HPDE6-E6E7 (cell line): ENCODE data around the gene STARD3.

ENCODE experiments used
- DNase-seq: peaks from one replicate; pipeline ENCODE4 v3.0.0; 2011; ENCODE audit warnings: missing footprints; ENCODE audit errors: extremely low spot score

The STARD3 gene

DNA sequence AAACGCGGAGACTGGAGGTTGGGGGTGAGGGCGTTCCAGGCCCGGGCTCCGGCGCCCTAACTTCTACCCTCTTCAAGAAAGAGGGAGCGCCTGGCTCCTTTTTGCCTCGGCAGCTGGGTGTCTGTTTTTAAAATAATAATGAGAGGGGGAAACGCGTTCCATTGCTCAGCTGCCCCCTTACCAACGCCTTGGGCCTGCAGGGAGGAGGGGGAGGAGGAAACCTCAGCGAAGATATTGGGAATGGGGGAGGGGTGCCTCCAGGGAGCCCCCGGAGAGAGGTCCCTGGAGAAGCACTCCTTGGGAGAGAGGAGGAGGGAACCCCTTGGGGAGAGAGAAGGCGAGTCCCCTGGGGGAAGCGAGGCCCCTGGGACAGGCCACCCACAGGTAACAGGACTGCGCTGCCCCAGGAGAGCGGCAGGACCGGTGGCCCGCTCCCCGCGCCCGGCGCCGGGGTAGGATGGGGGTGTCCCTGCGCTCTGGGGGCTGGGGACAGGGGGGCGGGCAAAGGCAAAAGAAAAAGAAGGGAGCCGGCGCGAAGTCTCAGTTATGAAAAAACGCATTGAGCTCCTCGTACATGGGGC, 31.9 kb upstream of the STARD3 start:
- DNase-seq = no peak

DNA sequence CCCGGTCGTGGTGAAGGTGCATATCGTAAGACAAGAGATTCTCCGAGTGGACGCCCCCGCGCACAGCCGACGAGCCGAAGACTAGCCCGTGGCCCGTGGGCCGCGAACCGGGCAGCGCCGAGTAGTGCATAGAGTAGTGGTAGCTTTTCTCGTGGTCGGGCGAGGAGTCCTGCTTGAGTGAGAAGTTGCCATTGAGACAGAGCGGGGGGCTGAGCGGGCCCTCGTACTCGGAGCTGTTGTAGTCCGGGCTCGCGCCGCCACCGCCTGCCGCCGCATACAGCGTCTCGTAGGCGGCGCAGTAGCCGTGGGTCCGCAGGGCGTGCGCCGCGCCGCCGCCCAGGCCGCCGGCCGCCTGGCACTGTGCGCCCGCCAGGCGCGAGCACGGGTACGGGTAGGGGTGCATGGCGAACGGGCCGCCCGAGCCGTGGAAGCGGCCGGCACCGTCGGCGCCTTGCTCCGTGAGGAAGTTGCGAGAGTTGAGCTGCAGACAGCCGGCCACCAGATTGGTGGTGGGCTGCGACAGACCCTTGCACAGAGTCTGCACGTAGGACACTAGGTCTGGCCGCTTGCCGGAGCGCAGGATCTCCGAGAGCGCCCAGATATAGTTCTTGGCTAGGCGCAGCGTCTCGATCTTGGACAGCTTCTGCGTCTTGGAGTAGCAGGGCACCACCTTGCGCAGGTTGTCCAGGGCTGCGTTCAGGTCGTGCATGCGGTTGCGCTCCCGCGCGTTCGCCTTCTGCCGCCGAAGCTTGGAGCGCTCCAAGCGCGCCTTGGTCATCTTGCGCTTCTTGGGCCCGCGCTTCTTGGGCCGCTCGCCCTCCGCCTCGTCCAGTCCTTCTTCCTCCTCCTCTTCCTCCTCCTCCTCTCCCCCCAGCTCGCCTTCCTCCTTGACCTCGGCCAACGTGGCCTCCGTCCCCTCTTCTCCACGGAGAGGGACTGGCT, 31.2 kb upstream of the STARD3 start:
- DNase-seq = no peak

DNA sequence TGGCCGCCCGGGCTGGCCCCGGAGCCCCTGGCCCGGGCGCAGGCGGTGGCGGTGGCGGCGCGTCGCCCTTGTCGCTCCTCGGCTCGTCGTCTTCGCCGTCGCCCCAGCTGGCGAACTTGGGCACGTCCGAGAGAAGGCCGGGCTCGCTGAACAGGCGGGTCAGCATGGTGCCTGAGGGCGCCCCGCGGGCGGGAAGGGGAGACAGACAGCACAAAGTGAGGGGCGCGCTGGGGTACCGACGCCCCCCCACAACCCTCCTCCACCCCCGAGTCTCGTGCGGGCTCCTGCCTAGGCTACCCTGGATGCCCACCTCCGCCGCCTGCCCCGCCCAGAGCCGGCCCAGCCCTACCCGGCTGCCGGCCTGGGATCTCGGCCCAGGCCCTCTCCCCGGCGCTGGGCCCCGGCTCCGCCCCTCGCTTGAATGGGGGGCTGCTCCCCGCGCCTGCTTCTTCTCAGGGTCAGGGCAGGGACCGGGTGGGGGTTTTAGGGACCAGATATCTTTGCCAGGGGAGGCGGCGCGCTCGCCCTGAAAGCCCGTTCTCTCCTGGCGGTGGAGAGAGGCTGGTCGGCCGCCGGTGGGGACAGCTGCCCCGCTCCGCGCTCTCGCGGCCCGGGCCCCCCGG, 30.4 kb upstream of the STARD3 start:
- DNase-seq = no peak

DNA sequence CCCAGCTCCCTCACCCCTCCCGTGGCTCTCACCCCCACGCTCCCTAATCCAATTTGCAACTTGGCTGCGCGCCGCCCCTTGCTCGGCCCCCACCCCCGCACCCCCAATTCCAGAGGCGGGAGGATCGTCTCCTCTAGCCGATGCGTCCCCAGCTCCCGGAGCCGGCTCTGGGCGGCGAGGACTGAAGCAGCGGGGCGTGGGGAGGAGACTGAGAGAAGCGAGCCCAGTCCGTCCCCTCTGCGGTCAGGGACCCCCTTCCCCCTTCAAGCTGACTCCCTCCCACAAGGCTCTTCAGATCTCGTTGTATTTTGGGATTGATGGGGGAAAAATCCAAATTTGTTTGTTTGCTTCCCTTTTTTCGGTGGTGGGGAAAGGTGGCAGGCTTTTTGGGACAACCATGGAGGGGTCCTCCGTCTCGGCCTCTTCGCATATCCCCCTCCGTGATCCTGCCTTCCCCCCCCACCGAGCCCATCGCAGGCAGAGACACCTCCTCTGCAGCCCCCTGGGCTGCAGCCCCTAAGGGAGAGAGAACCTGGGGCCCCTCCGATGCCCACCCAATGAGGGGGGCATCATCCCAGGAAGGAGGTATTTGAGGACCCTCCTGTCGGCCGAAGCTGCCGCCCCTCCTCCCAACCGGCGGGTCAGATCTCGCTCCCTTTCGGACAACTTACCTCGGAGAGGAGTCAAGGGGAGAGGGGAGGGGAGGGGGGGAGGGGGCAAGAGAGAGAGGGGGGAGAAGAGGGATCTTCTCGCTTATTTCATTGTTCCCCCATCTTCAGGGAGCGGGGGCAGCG, 29.7 kb upstream of the STARD3 start:
- no peak for DNase-seq

DNA sequence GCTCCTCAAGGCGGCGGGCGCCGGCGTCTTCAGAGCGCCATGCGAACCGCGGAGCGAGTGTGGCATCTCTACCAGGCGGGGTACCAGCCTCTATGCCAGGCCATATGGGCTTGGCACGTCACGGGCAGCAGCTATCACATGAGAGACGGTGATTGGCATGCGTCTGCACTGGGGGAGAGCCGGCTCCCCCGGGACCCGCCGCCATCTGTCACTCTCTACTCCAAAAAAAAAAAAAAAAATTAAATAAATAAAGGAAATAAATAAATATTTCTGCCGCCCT, 29.2 kb upstream of the STARD3 start, which contains the start of gene NEUROD2:
Gene NEUROD2 (minus strand): TSS at position 70 of the 280 bp plus-strand sequence. CDS start 1,321 bp downstream, outside the sequence.
- DNase-seq = no peak

DNA sequence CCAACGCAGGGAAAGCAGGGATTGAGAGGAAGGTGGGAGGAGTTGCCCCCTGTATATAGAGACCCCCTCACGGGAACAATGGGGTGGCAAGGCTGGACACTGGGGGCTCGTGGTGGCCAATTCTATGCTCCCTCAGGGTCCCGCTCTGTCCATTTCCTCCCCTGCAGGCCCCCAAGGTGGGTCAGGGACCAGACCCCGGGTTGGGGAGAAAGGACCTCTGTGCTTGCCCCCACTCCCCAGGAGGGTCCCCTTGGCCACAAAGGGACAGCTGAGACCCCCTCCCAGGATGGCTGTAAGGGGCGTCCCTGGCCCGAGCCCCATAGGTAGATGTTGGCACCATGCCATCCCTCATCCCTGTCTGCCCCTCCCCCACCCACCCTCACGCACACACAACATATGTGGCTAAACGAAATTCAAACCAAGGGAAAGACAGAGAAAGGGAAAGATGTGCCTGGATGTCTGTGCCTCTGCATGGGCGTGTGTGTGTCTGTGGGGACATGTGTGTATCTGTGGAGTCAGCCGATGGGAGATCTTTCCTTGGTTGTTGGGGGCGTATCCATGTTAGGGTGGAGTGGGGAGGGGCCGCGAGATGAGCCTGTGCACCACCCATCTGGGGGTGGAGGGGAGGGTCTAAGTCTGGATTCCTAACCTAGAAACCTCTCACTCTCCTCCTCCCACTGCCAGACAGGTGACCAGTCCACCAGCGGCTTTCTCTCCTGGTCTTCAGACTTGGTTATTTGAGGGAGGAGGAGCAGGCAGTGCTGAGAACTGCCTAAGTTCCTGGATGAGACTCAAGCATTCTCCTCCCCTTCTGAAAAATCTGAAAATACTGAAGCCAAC, 28.6 kb upstream of the STARD3 start:
- no peak for DNase-seq

DNA sequence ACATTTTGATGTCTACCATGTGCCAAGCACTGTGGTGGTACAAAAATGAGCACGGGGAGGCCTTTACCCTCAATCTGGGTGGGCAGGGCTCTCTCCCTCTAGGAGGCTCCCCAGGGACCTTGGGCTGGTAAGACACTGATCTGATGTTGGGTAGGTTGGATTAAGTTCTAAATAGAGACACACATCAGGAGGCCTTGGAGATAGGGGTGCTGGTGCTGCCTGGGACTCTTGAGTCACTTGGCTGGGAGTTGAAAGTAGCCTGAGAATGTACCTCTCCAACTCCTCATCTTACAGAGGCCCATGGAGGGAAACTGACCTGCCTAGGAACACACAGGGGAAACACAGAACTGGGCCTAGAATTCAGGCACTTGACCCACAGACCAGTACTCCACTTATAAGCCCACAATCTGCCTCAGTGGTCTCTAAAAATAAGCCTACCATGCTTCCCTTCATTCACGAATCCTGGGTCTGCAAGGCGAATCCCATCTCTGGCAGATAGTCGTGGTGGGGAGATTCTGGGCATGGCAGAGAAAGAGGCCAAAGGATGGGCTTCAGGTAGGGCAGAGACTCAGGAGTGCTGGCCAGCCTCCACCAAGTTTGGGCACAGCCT, 27.4 kb upstream of the STARD3 start:
- DNase-seq = no peak

DNA sequence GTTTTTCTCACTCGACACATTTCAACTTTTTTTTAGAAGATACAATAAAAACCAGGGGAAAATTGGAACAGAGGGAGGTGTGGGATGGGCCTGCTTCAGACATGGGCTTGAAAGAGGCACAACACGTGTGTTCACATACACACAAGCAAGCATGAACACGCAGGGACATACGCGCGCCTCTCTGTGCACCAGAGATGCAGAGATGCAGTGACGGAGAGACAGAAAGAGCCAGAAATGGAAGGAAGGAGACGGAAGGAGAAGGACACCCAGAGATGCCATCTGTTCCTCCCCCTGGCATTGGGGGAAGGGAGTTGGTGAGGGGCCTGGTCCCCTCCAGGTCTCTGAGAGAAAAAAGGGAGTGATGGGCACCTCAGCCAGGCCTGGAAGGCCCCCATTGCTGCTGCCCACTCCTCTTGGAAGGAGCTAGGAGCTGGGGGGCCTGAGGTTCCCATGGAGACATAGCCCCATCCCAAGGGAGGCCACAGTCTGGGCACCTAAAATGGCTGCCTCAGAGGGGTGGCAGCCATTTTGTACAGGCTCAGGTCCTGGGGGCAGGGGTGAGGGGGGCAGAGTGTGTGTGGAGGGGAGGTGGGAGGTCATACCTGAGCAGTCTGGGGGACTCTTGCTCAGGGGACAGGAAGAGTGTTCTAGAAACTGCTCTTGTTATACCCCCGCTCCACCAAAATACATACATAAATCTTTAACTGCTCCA, 25.4 kb upstream of the STARD3 start:
- DNase-seq = no peak

DNA sequence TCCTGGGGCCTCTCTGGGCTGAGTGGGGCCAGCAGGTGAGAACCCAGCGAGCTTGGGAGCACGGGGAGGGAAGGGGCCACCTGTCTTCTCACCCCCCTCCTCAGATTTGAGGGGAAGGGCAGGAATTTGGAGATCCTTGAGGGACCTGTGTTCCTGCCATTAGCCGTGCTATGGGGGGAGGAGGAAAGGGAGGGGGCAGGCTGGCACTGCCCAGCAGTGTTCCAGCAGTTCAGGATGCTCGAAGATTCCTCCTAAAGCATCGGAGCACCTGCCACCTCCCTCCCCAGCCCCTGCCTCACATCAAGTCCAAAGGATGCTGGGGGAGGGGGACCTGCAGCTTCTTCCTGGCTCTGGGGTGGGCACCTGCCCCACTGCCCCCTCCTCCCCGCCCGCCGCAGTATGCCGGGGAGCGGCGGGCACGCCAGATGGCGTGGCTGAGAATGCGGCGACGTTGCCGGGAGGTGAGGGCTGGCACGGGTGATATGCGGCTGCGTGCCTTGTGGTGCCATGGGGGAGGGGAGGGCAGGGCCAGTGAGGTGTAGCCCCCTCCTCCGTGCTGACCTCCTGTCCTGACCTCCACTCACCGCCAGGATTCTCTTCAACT, 24.6 kb upstream of the STARD3 start:
- DNase-seq = no peak

DNA sequence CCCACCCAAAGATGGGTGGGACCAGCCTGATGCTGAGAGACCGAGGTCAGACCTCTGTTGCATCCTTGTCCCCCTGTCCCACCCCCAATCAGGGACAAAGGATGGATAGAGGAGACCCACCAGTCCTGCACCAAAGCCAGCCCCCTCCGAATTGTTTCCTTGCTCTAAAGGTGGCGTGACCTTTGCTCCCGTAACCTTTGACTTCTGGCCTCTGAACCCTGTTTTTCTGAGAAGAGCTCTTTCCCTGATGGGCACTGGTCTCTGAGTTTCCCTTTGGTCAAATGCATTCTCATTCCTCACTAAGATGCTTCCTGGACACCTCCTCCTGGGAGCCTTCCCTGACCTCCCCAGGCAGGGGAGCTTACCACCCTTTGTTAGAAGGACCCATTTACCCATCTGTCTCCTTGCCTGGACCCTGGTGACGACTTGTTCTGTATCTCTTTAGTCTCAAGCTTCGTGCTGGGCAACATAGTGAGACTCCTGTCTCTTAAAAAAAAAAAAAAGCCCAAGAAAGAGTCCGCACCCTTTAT, 23.9 kb upstream of the STARD3 start:
- no peak for DNase-seq

DNA sequence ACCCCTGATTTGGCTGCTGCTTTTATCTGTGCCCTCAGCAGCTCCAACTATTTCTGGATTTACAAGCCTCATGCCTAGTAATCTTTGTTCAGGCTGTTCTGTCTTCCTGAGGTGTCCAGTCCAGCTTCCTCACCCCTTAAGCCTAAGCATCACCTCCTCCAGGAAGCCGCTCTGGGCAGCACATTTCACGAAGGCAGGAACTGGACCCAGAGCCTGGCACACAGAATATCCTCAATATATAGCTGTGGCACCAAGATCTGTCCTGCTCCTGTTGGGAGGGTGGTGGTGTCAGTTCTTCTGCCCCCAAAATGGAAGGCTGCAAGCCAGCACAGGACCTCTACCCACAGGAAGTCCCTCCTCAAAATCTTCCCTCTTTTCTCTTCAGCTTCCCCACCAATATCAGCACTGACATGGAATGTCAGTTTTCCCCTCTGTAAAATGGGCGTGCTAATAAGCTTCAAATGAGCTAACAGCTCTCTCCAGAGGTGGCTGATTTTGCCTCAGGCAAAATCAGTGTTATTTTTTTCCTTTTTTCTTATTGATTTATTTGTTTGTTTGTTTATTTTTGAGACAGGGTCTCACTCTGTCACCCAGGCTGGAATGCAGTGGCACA, 22.3 kb upstream of the STARD3 start:
- DNase-seq = no peak

DNA sequence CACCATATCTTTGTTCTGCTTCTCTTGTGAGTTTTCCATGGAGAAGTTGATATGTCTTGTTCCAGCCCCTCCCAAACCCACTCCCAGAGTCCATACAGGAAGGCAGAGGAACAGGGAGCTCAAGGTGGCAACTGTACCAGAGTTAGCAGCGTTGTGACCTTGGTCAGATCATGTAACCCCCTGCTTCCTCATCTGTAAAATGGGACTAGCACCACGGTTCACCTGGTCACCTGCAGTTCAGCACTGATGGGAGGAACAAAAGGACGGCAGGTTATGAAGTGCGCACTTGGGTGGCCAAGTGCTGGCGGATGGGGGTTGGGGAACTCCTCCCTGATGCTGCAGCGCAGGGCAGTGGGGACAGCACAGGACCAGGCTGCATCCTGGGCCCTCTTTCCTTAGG, 21.5 kb upstream of the STARD3 start:
- DNase-seq = no peak

DNA sequence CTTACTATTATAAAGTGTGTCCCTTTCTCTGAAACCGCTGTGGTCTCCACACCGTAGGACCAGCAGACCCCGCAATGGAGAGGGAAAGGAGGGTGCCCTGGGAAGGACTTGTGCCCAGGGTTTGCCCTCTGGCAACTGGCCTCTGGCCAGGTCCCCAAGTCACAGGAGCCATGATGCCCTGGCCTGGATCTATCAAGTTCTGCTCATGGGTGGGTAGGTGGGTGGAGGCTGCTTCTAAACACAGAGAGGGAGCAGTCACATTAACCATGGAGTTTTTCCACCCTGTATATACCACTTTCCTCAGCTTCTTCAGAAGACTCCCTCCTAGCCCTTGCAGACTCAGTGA, 19.9 kb upstream of the STARD3 start:
- no peak for DNase-seq

DNA sequence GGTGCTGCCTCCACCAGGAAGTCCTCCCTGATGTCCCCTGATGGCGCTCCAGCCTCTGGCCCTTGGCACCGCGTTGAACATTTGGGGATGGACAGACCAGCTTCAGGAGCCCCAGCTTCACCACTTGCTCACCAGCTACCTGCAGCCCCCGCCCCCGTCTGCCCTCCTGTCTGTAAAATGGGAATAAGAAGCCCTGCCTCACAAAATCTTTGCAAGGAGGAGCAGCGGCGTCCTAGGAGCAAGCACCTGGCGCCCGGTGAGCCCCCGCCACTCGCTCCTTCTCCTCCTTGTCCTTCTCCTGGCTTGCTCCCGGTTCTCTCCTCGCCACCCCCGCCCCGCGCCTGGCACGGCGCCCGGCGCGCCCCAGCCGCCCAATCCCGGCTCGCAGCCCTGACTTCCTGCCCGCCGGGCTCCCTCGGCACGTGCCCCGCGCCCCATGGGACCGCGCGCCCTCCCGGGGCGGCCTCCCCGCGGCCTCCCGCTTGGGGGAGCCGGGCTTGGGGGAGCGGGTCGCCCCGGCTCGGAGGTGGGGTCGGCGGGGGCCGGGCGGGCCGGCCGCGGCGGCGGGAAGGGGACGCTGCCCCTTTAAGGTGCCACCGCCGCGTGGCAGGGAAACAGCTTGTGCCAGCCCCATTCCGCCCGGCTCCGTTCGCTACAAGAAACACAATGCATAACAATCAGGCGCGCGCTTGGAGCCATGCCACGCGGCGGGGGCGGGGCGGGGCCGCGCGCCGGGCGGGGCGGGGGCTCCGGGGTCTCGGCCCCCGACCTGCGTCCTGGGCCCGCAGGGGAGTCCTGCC, 19.3 kb upstream of the STARD3 start:
- DNase-seq = peak; percentile 34

DNA sequence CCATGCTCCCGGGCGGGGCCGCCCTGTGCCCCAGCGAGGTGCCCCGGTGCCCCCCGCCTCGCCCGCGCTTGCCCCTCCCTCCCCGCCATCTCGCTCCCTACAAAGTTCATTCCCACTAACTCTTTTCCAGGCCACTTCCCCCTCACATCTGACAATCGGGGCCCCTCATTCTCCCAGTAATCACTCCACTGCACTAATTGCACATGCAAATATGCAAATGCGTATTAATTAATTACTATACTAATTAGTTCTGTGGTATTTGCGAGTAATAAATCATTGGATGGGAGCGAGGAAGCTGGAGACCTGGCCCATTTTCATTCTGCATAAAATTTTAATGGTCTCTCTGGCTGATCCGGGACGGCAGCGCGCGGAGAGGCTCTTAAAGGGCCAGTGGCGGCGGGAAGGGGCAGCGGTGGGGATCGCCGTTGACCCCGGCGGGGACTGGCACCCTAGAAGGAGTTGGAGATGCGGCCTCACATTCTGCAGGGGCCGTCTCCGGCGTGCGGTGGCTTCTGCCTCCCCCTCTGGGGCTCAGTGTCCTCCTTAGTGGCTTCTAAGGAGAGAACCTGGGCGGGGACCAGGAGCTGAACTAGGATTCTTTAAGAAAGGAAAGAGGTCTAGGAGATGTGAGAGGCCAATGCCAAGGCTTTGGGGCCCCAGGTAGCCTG, 18.6 kb upstream of the STARD3 start:
- DNase-seq = no peak

DNA sequence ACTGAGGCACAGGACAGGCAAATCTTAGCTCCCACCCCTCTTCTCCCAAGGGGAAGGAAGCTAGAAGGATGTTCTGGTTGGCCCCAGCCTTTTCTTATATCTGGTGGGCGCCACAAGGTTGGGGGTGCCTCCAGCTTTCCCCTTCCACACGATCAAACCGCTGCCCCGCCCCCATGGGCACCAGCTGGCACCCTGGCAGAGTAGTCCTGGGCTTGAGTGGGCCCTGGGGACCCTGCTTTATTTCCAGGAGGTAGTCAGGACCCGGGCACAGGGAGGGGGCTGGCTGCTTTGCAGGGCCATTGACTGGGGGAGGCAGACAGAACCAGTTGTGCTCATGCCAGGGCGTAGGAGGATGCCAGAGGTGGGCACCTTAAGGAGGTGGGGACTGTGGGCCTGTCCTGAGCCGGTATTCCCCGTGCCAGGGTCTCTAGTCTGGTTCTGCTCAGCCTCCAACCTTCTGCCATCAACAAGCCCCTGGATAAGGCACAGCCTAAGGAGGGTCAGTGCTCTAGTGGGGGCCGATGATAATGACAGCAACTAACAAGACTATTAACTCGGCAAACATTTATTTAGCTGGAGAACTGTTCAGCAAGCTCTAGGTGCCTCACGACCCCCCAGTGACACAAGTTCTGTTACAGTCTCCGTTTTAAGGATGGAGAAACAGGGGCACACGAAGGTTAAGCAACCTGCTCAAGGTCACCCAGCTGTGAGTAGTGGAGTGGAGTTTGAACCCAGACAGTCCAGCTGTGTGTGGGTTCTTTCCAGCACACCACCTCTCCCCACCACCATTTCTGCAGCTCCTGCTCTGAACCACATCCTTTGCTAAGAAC, 17.8 kb upstream of the STARD3 start:
- no peak for DNase-seq

DNA sequence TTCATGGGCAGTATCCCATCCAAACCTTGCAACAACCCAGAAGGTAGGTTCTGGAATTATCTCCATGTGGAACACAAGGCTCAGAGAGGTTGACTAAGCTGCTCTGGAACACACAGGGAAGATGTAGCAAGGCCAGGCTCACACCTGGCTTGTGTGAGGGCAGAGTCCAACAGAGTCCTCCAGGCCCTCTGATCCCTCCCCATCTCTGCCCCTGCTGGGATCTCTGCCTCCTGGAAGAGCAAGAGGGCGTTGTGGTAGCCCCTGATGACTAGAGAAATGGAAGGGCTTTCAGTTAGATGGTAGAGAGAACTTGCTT, 17.2 kb upstream of the STARD3 start:
- no peak for DNase-seq
